HG03558 (cell line): ENCODE data around the gene CCNY.
"Not testable (repeated sequence)": the region's sequence is repeated elsewhere in the genome, so short reads cannot be mapped to it uniquely, and the experiment has no call there.

Experiments used
- ATAC-seq: cut with Tn5 transposase; IDR thresholded peaks from one replicate; pipeline ENCODE4 v1.9.1; 2021; ENCODE audit warnings: moderate number of reproducible peaks; ENCODE audit not compliant: unreplicated experiment; ENCODE audit errors: extremely low read depth

Gene CCNY

DNA sequence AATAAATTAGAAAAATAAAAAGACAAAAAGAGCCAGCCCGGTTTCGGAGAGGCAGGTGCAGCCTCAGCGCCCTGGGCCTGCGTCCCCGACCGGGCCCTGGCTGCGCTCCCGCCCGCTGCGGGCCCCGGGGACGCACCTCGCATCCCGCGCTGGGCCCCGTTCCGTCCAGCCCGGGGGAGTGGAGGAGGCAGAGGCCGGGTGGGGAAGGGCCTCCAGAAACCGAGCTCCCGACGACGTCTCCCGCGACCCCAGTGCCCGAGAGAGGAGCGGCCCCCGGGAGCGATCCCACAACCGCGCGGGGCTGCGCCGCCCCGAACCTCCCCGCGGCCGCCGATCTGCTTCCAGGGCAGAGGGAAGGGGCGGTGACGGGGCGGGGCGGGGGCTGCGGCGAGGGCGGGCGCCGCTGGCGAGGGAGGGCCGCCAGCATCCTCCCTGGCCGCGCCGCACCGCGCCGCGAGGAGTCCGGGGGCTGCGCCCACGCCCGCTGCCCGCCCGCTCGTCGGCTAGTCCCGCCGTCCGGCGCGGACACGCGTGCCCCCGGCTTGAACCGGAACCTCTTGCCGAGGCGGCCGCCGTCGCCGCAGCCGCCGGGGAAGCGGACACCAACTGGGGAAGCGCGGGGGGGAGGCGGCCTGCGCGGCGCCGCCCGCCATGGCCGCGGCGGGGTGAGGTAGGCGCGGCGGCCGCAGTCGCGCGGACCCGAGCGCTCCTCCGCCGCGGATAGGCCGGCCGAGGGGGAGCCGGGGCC is at the start of gene CCNY:
Gene CCNY, plus strand, starts transcription at position 426 of the 748 bp plus-strand sequence. CDS start 545 bp downstream, outside the sequence.
- ATAC-seq, result peak; percentile 35

GRCh38 chr10:35289198-35289597 is 47.1 kb upstream of the CCNY start:
- no peak for ATAC-seq

DNA sequence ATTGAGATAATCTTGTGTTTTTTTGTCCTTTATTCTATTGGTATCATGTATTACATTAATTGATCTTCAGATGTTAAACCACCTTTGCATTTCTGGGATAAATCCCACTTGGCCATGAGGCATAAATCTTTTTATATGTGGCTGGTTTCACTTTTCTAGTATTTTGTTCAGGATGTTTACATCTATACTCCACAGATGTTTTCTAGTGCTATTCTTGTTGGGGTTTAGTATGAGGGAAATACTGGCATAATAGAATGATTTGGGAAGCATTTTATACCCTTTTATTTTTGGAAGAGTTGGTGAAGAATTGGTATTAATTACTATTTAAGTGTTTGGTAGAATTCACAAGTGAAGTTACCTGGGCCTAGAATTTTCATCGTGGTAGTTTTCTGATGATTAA is 41.8 kb upstream of the CCNY start:
- no peak for ATAC-seq

GRCh38 chr10:35299016-35299415 is 37.3 kb upstream of the CCNY start:
- ATAC-seq, result no peak

- ATAC-seq, result peak; percentile 98
Measured at GRCh38 chr10:35300063-35300699, 36.1 kb upstream of the CCNY start.

DNA sequence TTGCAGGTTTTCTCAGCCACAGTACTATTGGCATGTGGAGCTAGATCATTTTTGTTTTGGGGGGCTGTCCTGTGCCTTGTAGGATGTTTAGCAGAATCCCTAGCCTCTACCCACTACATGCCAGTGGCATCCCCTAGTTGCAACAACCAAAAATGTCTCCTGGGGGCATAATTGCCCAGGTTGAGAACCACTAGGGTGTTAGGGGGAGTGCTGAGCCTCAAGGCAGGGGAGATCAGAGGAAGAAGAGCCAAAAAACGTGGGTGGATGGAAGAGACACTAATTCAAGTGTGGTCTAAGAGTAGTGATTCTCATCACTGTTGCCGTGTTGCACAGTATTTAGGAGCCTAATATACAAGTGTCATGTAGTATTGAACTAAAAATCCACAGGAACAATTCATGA is 31.7 kb upstream of the CCNY start:
- no peak for ATAC-seq

- no peak for ATAC-seq
Measured at GRCh38 chr10:35306852-35307251, 29.5 kb upstream of the CCNY start.

DNA sequence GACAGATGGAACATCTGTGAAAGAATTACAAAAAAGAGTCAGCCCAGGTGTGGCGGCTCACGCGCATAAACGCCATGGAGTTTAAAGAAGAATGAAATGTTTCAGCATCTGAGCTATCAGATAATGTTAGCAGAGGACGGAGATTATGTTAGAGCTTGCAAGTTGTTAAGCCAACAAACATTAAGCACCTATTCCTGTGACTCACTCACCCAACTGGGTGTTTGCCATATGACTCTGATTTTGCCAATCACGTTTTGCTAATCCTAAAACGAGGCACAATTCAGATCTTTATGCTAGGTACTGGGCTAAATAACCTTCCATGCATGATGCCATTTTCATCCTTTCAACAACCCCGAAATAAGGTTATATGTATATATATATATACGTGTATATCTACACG is 29.0 kb upstream of the CCNY start:
- ATAC-seq, result no peak

GRCh38 chr10:35308809-35309208 is 27.5 kb upstream of the CCNY start:
- ATAC-seq, result no peak

DNA sequence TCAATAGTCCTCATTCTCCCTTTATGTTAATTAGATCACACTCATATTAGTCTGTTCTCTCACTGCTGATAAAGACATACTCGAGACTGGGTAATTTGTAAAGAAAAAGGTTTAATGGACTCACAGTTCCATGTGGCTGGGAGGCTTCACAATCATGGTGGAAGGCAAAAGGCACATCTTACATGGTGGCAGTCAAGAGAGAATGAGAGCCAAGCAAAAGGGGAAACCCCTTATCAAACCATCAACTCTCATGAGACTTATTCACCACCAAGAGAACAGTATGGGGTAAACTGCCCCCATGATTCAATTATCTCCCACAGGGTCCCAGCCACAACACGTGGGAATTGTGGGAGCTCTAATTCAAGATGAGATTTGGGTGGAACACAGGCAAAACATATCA is 22.2 kb upstream of the CCNY start:
- not testable (repeated sequence) for ATAC-seq

DNA sequence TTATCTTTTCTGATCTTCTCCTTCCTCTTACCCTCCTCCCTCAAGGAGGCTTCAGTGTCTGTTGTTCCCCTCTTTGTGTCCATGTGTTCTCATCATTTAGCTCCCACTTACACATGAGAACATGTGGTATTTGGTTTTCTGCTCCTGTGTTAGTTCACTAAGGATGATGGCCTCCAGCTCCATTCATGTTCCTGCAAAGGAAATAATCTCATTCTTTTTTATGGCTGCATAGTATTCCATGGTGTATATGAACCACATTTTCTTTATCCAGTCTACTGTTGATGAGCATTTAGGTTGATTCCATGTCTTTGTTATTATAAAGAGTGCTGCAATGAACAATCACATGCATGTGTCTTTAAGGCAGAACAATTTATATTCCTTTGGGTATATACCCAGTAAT is 21.1 kb upstream of the CCNY start:
- ATAC-seq, result not testable (repeated sequence)

DNA sequence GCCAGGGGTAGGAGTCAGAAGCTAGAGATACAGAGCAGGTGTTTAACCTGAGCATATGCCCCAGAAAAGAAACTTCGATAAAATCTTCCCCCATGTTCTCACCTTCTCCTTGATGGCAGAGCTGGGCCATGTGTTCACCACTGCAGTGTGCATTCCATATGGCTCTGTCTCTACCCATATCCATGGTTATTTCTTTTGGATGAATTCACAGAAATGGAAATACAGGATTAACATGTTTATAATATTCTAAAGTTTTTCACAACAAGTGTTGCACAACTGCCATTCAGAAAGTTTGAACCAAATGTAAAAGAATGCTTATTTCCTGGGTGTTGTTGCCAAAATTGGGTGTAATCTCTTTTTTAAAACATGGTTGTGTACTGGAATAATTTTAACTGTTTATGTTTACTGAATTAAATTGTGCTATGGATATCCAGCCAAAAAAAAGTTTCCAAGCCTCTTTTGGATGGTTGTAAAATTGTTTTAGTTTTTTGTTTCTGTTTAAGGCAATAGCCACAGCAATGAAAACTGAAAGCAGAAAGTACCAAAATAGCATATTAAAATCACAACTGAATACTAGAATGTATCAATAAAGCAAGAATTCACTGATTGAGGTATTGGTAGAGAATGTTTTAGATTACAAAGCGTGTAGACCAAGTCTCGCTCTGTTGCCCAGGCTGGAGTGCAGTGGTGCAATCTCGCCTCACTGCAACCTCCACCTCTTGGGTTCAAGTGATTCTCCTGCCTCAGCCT is 19.9 kb upstream of the CCNY start:
- ATAC-seq, result no peak

DNA sequence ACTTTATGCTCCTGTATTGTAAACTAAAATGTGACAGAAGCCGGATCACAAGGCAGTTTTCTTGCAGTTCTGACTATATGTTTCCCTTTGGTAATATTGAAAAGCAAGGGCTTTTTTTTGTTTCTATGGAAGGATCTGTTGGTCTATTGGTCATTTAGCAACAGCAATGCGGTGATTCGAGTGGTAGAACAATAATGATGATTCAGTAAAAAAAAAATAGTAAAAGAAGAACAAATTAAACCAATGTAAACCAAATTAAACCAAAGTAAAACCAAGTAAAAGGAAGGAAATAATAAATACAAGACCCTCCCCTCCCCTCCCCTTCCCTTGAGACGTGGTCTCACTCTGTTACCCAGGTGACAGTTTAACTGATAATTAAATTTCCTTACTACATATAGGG is 17.8 kb upstream of the CCNY start:
- no peak for ATAC-seq

GRCh38 chr10:35320341-35320740 is 16.0 kb upstream of the CCNY start:
- ATAC-seq, result no peak

GRCh38 chr10:35322636-35323035 is 13.7 kb upstream of the CCNY start:
- ATAC-seq, result no peak

DNA sequence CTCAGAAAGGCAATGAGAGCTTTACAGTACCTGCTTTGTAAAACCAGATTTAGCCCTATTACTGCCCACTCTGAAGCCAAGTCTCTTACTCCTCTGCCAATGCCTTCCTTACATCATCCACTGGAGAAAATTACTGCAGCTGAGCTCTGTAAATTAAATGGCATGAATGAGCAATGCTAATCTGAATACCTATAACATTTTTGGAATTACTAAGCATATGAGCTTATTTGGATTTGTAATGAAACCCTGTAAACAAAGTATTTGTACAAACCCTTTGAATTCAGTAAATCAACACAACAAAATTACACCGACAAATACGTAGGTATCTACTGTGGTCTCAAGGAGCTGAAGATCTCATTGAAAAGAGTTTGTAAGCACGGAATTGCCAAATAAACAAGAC is 12.1 kb upstream of the CCNY start:
- ATAC-seq, result no peak

GRCh38 chr10:35326466-35327235 is 9.7 kb upstream of the CCNY start:
- no peak for ATAC-seq

DNA sequence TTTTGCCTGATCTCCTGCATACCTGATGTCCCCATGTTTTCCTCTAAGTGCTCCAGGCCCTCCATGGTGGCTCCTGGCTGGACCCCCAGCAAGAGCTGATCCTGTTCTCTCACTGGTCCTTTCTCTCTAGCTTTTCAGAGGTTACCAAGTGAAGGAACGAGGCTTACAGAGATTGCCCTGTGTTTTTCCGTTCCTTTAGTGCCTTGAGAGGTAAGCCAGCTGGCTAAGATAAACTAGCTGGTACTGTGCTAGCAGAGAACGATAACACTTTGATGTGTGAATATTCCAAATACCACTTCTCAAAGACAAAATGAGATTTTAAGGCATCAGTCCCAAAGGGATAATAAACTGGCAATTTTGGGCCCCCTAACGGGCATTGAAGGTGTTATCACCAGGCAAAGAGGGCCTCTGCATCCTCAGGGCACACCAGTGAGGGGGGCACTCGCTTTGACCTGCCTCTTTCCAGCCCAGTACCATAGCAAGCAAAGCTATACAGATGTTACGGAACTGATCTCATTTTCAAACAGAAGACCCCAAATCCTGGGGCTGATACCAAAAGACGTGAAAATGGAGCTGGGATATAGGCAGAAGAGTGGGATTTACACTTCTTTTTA is 8.4 kb upstream of the CCNY start:
- no peak for ATAC-seq

DNA sequence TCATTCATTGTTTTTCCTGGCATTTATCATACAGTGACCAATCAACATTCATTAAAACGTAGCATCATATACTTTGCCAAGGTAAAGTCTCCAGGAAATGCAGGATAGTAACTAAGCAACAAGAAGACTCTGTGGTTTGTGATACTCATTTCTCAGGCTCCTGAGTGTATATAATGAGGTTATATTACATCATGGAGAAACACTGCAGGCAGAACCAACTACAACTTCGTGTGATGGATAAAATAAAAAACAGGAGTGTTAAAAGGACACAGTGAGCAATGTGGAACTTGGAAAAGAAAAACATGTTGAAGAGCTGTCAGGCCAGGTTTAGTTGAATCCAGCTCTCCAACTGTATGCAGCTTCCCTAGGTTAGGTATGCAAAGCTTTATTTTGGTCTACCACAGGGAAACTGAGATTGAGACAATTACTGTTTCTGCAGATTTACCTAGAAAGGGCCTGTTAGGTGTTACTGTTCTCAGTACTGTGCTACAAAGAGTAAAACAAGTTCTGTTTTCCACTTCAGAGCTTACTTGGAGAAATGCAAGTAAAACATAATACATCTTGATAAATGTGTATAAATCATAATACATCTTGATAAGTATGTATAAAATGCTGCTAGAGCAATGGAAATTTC is 7.8 kb upstream of the CCNY start:
- no peak for ATAC-seq

DNA sequence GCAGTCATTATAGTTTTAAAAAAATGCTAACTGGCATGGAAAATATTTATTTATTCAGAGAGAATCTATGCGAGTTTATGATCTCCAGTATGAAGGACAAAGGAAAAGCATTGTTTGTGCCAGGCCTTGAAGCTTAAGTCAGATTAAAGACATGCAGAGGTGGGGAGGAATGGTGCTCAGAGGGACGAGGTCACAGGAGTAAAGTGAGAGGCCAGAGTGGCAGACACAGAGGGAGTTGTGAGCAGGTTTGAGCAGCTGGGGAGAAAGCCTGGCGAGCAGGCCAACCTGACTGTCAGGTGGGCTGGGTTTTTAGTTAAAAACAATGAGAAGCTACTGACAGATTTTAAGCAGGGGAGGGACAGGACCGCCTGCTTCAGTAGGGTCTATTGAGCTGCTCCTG is 6.8 kb upstream of the CCNY start:
- ATAC-seq, result no peak
